OCI-M2 (cell line): ENCODE measurements around the gene SAMD10.
"Not testable (repeated sequence)": the region's sequence is repeated elsewhere in the genome, so short reads cannot be mapped to it uniquely, and the experiment has no call there.

Source experiments
- DNase-seq: peaks from one replicate; lab custom pipeline; 2025; ENCODE audit not compliant: unreplicated experiment; lab: John Stamatoyannopoulos, UW

Gene SAMD10

GRCh38 chr20:64003960-64004725, 24.7 kb upstream of the SAMD10 start:
- no peak for DNase-seq

- no peak for DNase-seq
Observed at GRCh38 chr20:64001607-64002011, 22.2 kb upstream of the SAMD10 start.

- no peak for DNase-seq
Observed at GRCh38 chr20:64000906-64001305, 21.5 kb upstream of the SAMD10 start.

- no peak for DNase-seq
Observed at GRCh38 chr20:63982937-63983336, 3.5 kb upstream of the SAMD10 start.

GRCh38 chr20:63980806-63981728, 1.6 kb upstream of the SAMD10 start, which contains the start of gene PRPF6:
Gene PRPF6 (plus strand): TSS chr20:63981132. CDS start chr20:63981246, 114 bp downstream.
- peak; percentile 76 for DNase-seq

GRCh38 chr20:63980317-63980805, 919 bp upstream of the SAMD10 start:
- DNase-seq, result no peak

GRCh38 chr20:63979229-63979556, 249 bp downstream of the SAMD10 start:
- no peak for DNase-seq

GRCh38 chr20:63978319-63979228, 868 bp downstream of the SAMD10 start:
- no peak for DNase-seq

- peak; percentile 59 for DNase-seq
Observed at GRCh38 chr20:63977739-63978276, 1.6 kb downstream of the SAMD10 start.

- DNase-seq, result no peak
Observed at GRCh38 chr20:63976980-63977738, 2.3 kb downstream of the SAMD10 start.

- DNase-seq, result not testable (repeated sequence)
Observed at GRCh38 chr20:63976511-63976910, 2.9 kb downstream of the SAMD10 start.

- DNase-seq, result no peak
Observed at GRCh38 chr20:63974402-63975200, 4.8 kb downstream of the SAMD10 start.

- no peak for DNase-seq
Observed at GRCh38 chr20:63973636-63974401, 5.6 kb downstream of the SAMD10 start.

- DNase-seq, result no peak
Observed at GRCh38 chr20:63973160-63973479, 6.3 kb downstream of the SAMD10 start.

GRCh38 chr20:63972312-63973159, 6.9 kb downstream of the SAMD10 start:
- no peak for DNase-seq

GRCh38 chr20:63971960-63972311, 7.5 kb downstream of the SAMD10 start:
- not testable (repeated sequence) for DNase-seq

GRCh38 chr20:63970714-63971431, 8.6 kb downstream of the SAMD10 start:
- no peak for DNase-seq
